ENCODE results near the gene E2F2.
"Not testable (repeated sequence)": the region's sequence is repeated elsewhere in the genome, so short reads cannot be mapped to it uniquely, and the experiment has no call there.

The E2F2 gene

GRCh38 chr1:23524716-23525401 is 6.2 kb downstream of the E2F2 start:
- DNase-seq (ENCODE audit: low read depth in 2 of 2), result no peak

- DNase-seq (ENCODE audit: low read depth in 2 of 2), result no peak
Measured at GRCh38 chr1:23524163-23524562, 6.9 kb downstream of the E2F2 start.

- DNase-seq (ENCODE audit: low read depth in 2 of 2), result no peak
Measured at GRCh38 chr1:23522244-23522982, 8.6 kb downstream of the E2F2 start.

GRCh38 chr1:23521588-23521987 is 9.4 kb downstream of the E2F2 start:
- DNase-seq (ENCODE audit: low read depth in 2 of 2), result no peak

GRCh38 chr1:23517581-23517980 is 13.5 kb downstream of the E2F2 start:
- DNase-seq (ENCODE audit: low read depth in 2 of 2), result no peak

GRCh38 chr1:23515905-23516304 is 15.1 kb downstream of the E2F2 start:
- DNase-seq (ENCODE audit: low read depth in 2 of 2), result no peak

GRCh38 chr1:23514111-23514679 is 16.8 kb downstream of the E2F2 start:
- no peak for DNase-seq (ENCODE audit: low read depth in 2 of 2)

GRCh38 chr1:23509896-23510295 is 21.1 kb downstream of the E2F2 start:
- no peak for DNase-seq (ENCODE audit: low read depth in 2 of 2)

GRCh38 chr1:23506376-23507107 is 24.5 kb downstream of the E2F2 start:
- no peak for DNase-seq (ENCODE audit: low read depth in 2 of 2)

- DNase-seq (ENCODE audit: low read depth in 2 of 2), result no peak
Measured at GRCh38 chr1:23505851-23506250, 25.2 kb downstream of the E2F2 start.

- not testable (repeated sequence) for DNase-seq (ENCODE audit: low read depth in 2 of 2)
Measured at GRCh38 chr1:23504156-23504555, 26.9 kb downstream of the E2F2 start.

GRCh38 chr1:23502951-23503350 is 28.1 kb downstream of the E2F2 start:
- DNase-seq (ENCODE audit: low read depth in 2 of 2), result no peak

- no peak for DNase-seq (ENCODE audit: low read depth in 2 of 2)
Measured at GRCh38 chr1:23500466-23500865, 30.6 kb downstream of the E2F2 start.

GRCh38 chr1:23497777-23498439 is 33.1 kb downstream of the E2F2 start:
- DNase-seq (ENCODE audit: low read depth in 2 of 2), result no peak

- DNase-seq (ENCODE audit: low read depth in 2 of 2), result no peak
Measured at GRCh38 chr1:23496490-23497181, 34.4 kb downstream of the E2F2 start.

- DNase-seq (ENCODE audit: low read depth in 2 of 2), result not testable (repeated sequence)
Measured at GRCh38 chr1:23494836-23495235, 36.2 kb downstream of the E2F2 start.

- not testable (repeated sequence) for DNase-seq (ENCODE audit: low read depth in 2 of 2)
Measured at GRCh38 chr1:23492776-23493175, 38.3 kb downstream of the E2F2 start.

GRCh38 chr1:23492132-23492720 is 38.8 kb downstream of the E2F2 start:
- DNase-seq (ENCODE audit: low read depth in 2 of 2), result no peak

- no peak for DNase-seq (ENCODE audit: low read depth in 2 of 2)
Measured at GRCh38 chr1:23489842-23490241, 41.2 kb downstream of the E2F2 start.

- no peak for DNase-seq (ENCODE audit: low read depth in 2 of 2)
Measured at GRCh38 chr1:23485002-23485332, 46.1 kb downstream of the E2F2 start.

All from stimulated activated CD4-positive, alpha-beta T cell treated with anti-CD3 and anti-CD28 coated beads, Interleukin-12 subunit alpha, Interleukin-12 subunit beta, amount 100 ng/mL, for 24 hours (primary cell).